SJSA1 (cell line): ENCODE results near the gene TEP1. TPM values are rescaled to one million over a fixed set of nuclear protein-coding genes. Genes with fewer than 3 reads are reported as not detected.
"Not testable (repeated sequence)": the region's sequence is repeated elsewhere in the genome, so short reads cannot be mapped to it uniquely, and the experiment has no call there.

Experiments
- DNase-seq, 2 experiments: peaks; one replicate each; pipeline ENCODE4 v3.0.0-alpha.2; 2015 to 2020; ENCODE audit warnings: low spot score in 2 of 2, low read depth in 1 of 2
- H3K27ac ChIP-seq: fragments of 250-450 bp; sonication (Bioruptor Pico); 2 replicates; pipeline ENCODE4 v1.5.1; 2020; ENCODE audit warnings: mild to moderate bottlenecking, moderate library complexity
- H3K27me3 ChIP-seq: fragments of 250-450 bp; sonication (Bioruptor Pico); replicated peaks from 2 replicates; pipeline ENCODE4 v1.5.1; 2020; ENCODE audit warnings: mild to moderate bottlenecking, moderate library complexity
- H3K36me3 ChIP-seq: fragments of 250-450 bp; sonication (Bioruptor Pico); 2 replicates; pipeline ENCODE4 v1.5.1; 2020; ENCODE audit warnings: mild to moderate bottlenecking
- H3K4me1 ChIP-seq: fragments of 250-450 bp; sonication (Bioruptor Pico); replicated peaks from 2 replicates; pipeline ENCODE4 v1.6.1; 2021; ENCODE audit warnings: mild to moderate bottlenecking
- H3K4me3 ChIP-seq: fragments of 250-450 bp; sonication (Bioruptor Pico); 2 replicates; pipeline ENCODE4 v1.5.1; 2020; ENCODE audit warnings: mild to moderate bottlenecking
- H3K9me3 ChIP-seq: fragments of 250-450 bp; sonication (Bioruptor Pico); replicated peaks from 2 replicates; pipeline ENCODE4 v1.5.1; 2020; ENCODE audit warnings: mild to moderate bottlenecking
- total RNA-seq: library from RNA; depleted of rRNA; stranded (reverse); fragments of >200 nt; shearing (Covaris generic); gene quantifications from 2 replicates; pipeline ENCODE4 v1.2.3, GENCODE V29; 2014; rRNA removed

Gene TEP1
- total RNA-seq = 7.9 and 12.1 TPM in 2 replicates

DNA sequence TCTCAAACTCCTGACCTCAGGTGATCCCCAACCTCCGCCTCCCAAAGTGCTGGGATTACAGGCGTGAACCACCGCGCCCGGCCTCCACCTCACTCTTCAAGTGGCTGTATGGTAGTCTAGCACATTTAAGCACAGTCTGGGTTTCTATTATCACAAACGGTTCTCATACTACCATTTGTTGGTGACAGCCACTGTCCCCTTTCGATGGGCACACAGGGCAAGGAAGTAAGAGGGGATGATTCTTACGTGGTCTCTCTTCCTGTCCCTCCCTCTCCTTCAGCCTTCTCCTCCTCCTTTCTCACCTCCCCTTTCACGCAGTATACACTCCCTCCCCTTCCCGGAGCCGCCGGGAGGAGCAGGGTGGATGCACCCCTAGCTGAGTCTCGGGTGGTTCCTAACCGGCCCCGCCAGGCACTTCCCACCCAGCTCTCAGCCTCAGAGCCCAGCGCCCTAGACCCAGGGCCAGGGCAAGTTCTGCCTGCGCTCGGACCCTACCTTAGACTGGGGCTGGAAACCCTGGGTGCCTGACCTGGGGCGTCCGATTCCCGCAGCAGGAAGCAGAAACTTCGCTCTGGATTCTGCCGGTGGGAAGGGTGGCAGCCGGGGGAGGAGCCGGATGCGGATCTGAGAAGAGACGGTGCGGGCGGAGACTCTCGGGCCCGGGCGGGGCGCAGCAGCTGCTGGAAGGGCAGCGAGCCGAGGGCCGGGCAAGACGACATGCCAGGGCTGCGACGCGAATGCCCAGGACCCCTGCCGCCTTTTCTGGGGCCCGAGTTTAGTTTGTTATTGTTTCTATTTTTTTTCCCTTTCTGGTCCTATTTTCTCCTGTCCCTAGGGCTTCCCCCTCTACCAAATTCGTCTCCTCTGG is at the start of gene TEP1:
TSS of gene TEP1 (minus strand) at position 626 of the 868 bp plus-strand sequence. CDS start 5,062 bp downstream, outside the sequence.
- H3K9me3 ChIP-seq = no peaks in the 10 kb centered on the region
- H3K4me1 ChIP-seq = peaks cover 10% of the 10 kb centered on the region
- DNase-seq = peak; percentile 83 to 85
- H3K36me3 ChIP-seq = no peaks in the 10 kb centered on the region
- no peaks in the 10 kb centered on the region for H3K27me3 ChIP-seq
- peak within 1 kb of the TSS; percentile 68 for H3K4me3 ChIP-seq
- peak within 1 kb of the TSS; percentile 53 for H3K27ac ChIP-seq

DNA sequence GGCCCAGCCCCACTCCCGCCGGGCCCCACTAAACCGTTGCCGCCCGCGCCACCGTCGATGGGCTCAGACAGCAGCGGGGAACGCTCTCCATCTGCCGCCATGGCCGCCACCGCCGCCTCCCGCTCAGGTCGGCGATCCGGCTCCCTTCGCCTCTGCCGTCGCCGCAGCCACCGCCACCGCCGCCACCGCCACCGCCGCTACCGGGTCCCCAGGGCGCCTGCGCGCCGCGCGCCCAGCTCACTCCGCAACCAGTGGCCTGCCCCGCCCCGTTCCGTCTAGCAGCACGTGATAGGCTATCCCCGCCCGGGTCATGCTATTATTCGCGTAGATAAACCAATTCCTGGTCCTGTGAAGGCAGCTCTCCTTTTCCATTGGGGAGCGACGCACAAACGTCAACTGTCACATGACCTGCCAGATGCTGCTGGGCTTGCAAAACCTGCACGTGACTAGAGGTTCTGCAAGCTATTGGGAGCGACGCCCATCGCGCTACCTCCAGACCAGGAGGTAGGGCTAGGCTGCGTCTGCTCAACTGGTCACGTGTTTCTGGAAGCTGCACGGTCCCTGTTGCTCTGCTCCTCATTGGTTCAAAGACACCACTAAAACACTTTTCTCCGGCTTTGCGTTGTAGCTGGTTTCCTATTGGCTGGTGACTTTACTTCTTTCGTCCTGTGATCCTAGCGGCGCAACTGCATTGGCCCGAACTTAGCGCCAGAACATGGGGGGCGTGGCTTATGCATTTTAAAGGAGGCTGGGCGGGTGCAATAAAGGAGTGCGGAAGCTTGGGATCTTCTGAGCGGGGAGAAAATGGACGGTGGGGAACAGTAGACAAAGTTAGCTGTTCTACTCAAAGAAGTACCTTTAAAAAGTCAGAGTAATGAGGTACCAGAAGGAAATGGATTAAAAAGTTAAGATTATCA is 48.2 kb upstream of the TEP1 start, which contains the start of gene PIP4P1:
TSS of gene PIP4P1 (minus strand) at position 210 of the 917 bp plus-strand sequence. CDS start at position 101, 109 bp downstream.
- Histone ChIP-seq H3K27ac (peak within 1 kb of the TSS; percentile 34), H3K36me3 (peaks cover 40% of the 10 kb centered on the region), H3K27me3 (no peaks in the 10 kb centered on the region), H3K4me1 (peaks cover 8% of the 10 kb centered on the region), H3K9me3 (no peaks in the 10 kb centered on the region), H3K4me3 (peak within 1 kb of the TSS; percentile 66)
- DNase-seq = peak; percentile 95 to 97

DNA sequence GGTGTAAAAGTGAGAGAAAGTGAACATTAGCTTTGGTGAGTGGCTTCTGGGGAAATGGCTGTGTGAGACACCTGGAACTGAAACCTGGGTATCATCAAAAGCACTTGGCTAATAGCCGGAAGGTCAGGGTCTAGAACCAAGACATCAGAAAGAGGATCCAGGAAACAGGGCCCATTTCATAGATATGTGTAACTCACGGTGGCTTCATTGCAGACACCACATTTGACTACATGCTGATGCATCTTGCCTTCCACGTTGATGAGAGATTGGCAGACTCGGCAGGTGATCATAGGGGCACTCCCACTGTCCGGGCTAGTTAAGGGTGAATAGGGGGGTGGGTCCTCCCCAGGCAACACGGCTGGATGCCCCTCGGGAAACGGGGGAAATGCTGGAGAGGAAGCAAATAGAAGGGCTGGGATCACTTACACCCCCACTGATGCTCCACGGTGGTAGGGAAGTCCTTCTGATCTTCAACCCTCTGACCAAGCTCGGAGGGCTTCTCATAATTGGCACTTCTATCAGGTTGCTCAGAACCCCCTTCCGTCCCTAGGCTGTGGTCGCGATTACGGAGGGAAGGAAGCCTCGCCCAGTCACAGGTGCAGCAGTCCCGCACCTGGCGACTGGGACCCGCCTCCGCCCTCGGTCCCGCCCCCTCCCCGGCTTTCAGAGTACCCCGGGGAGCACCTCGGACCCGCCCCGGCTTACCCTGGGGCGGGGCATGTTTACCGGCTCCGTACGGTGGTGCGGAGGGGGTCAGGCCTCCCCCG is 47.3 kb upstream of the TEP1 start:
- peaks cover 44% of the 10 kb centered on the region for H3K36me3 ChIP-seq
- H3K27me3 ChIP-seq = no peaks in the 10 kb centered on the region
- DNase-seq = no peak
- peak overlapping the region; percentile 66 for H3K4me3 ChIP-seq
- no peaks in the 10 kb centered on the region for H3K9me3 ChIP-seq
- H3K27ac ChIP-seq = peak overlapping the region; percentile 34
- peaks cover 13% of the 10 kb centered on the region for H3K4me1 ChIP-seq

DNA sequence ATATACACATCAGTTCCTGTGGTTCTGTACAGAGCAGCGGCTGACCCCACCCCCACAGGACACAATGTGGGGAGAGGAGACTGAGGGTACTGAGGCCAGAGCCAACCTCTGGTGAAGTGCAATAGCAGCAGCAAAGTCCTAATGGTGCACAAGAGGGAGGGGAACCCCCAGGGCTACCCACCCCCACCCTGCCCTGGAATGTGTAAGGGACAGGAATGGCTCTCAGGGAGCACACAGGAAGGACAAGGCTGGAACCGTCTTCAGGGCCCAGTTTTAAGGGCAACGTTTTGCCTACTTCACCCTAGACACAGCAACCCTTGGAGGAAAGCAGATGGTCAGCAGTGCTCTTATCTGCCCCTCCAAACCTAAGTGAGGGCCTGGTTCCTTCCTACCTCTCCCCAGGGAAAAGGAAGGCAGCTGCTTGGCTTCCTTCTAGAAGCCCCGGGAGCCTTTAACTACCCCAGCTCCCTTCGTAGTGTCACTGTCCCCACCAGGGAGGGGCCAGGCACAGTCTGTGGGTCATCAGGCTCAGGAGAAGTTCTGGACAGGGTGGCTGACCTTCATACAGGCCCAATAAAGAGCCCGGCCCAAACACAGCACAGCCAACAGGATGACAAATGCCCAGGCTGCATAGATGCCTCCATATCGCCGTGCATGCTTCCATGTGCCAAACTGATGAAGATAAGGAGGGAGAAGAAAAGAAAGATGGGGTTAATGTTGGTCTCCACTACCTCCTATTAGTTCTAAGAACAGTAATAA is 44.9 kb upstream of the TEP1 start:
- Histone ChIP-seq H3K4me1 (peaks cover 13% of the 10 kb centered on the region), H3K27ac (no peak overlapping the region), H3K9me3 (no peaks in the 10 kb centered on the region), H3K36me3 (peaks cover 44% of the 10 kb centered on the region), H3K27me3 (no peaks in the 10 kb centered on the region), H3K4me3 (no peak overlapping the region)
- no peak for DNase-seq

DNA sequence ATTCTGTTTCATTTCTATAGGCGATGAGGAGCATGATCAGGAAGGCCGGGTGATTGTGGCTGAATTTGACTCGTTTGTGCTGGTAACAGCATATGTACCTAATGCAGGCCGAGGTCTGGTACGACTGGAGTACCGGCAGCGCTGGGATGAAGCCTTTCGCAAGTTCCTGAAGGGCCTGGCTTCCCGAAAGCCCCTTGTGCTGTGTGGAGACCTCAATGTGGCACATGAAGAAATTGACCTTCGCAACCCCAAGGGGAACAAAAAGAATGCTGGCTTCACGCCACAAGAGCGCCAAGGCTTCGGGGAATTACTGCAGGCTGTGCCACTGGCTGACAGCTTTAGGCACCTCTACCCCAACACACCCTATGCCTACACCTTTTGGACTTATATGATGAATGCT is 43.7 kb upstream of the TEP1 start:
- DNase-seq = no peak
- H3K27me3 ChIP-seq = no peaks in the 10 kb centered on the region
- peaks cover 51% of the 10 kb centered on the region for H3K36me3 ChIP-seq
- no peak overlapping the region for H3K27ac ChIP-seq
- H3K4me1 ChIP-seq = peaks cover 13% of the 10 kb centered on the region
- no peaks in the 10 kb centered on the region for H3K9me3 ChIP-seq
- no peak overlapping the region for H3K4me3 ChIP-seq

DNA sequence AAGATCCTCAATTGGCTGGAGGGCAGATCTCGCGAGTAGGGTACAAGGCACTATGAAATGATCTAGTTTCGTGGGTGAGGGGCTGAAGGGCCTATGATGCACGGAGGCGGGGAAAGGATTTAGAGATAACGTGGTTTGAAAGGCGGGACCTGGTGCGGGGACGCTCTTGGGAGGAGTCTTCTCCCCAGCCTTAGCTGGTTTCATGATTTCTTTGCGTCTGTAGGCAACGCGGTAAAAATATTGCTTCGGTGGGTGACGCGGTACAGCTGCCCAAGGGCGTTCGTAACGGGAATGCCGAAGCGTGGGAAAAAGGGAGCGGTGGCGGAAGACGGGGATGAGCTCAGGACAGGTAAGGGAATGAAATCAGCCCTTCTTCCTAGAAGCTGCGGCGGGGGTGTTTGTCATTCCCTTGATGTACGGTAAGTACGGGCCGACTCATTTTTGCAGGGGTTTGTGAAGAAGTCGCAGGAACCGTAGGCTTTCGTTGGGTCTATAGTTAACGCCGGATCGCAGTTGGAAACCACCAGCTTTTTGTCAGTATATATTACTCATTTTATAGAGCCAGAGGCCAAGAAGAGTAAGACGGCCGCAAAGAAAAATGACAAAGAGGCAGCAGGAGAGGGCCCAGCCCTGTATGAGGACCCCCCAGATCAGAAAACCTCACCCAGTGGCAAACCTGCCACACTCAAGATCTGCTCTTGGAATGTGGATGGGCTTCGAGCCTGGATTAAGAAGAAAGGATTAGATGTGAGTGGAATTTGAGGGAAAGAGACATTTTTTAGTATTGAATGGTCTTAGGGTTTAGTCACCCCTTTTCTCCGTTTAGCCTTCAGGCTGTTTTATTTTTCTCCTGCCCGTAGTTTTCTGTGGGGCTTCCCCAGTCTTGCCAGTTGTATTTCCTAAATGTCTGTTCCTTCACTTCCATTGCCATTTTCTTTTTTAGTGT is 42.3 kb upstream of the TEP1 start:
- H3K4me3 ChIP-seq = peak overlapping the region; percentile 57
- H3K4me1 ChIP-seq = peaks cover 12% of the 10 kb centered on the region
- H3K27me3 ChIP-seq = no peaks in the 10 kb centered on the region
- no peaks in the 10 kb centered on the region for H3K9me3 ChIP-seq
- peak overlapping the region; percentile 88 for H3K27ac ChIP-seq
- peak in 1 of 2 experiments; percentile 71 for DNase-seq
- H3K36me3 ChIP-seq = peaks cover 54% of the 10 kb centered on the region

DNA sequence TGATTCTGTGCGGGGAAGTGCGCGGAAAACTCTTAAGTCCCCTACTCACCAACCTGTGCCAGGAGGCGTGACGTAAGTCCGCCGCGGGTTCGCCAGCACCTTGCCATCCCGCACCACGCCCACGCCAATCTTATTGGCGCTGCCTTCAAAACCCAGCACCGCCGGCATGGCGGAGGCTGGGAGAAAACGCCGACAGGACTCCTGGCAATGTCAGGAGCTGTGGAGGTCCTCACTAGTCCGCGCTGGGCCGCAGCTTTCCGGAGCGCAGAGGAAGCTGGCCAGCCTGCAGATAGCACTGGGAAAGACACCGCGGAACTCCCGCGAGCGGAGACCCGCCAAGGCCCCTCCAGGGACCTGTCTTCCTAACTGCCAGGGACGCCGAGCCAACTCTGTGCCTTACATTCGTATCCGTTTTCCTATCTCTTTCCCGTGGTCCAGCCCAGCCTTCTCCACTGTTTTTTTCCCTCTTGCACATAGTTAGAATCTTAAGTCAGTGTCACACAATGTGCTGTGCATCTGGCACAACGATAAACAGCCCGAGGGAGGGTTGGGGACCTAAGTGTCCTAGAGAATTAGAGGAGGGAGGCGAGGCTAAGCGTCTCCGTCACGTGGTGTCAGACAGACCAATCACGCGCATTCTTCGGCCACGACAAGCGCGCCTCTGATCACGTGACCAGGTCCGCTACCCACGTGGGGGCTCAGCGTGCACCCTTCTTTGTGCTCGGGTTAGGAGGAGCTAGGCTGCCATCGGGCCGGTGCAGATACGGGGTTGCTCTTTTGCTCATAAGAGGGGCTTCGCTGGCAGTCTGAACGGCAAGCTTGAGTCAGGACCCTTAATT is 41.4 kb upstream of the TEP1 start, which contains the start of the genes APEX1 and OSGEP:
TSS of gene APEX1 (plus strand) at position 711 of the 839 bp plus-strand sequence. CDS start 420 bp downstream, outside the sequence.
TSS of gene OSGEP (minus strand) at position 297 of the 839 bp plus-strand sequence. CDS start at position 168, 129 bp downstream.
- DNase-seq = peak; percentile 98
- peak within 1 kb of the TSS; percentile 88 for H3K27ac ChIP-seq
- peaks cover 54% of the 10 kb centered on the region for H3K36me3 ChIP-seq
- H3K27me3 ChIP-seq = no peaks in the 10 kb centered on the region
- peaks cover 6% of the 10 kb centered on the region for H3K4me1 ChIP-seq
- H3K4me3 ChIP-seq = peak within 1 kb of the TSS; percentile 57
- H3K9me3 ChIP-seq = no peaks in the 10 kb centered on the region

DNA sequence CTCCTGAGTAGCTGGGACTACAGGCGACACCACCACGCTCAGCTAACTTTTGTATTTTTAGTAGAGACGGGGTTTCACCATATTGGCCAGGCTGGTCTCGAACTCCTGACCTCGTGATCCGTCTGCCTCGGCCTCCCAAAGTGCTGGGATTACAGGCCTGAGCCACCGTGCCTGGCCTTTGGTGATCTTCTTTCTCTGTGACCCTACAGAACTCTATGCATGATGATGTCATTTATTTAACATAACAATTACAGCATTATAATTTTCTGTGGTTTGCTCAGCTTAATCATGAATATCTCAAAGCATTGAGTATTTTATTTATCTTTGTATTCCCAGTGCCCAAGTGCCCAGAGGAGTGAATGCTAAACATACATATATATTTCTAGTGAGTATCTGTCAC is 39.5 kb upstream of the TEP1 start:
- H3K4me3 ChIP-seq, DNase-seq, H3K27ac ChIP-seq, H3K27me3 ChIP-seq, H3K4me1 ChIP-seq, H3K9me3 ChIP-seq: not testable (repeated sequence)
- H3K36me3 ChIP-seq = peaks cover 57% of the 10 kb centered on the region

DNA sequence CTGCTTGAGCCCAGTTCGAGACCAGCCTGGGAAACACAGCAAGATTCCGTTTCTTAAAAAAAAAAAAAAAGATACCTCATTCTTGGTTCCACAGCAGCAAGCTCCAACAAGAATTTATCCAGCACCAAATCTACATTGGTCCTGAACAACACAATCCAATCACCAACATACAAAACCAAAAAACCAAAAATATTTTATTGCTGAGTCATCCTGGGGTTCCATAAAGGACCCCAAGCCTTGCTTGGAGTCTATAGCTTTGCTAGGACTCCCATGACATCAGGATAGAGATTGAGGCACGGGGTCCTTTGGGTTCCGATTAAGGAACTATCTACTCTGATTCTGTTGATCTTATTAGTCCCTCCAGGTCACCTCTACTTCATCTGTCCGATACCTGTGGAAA is 33.6 kb upstream of the TEP1 start:
- Histone ChIP-seq H3K9me3 (no peaks in the 10 kb centered on the region), H3K36me3 (peaks cover 58% of the 10 kb centered on the region)

DNA sequence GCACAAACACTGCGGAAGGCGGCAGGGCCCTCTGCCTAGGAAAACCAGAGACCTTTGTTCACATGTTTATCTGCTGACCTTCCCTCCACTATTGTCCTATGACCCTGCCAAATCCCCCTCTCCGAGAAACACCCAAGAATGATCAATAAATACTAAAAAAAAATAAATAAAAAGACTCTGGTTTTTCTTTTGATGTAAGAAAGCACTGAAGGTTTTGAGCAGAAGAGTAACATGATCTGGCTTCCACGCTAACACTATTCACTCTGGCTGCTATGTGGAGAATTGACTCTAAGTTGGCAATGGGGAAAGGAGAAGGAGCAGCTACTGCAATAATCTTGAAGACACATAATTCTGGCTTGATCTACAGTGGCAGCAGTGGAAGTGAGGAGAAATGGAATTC is 30.3 kb upstream of the TEP1 start:
- H3K27me3 ChIP-seq, H3K4me1 ChIP-seq, H3K9me3 ChIP-seq, H3K4me3 ChIP-seq, DNase-seq, H3K27ac ChIP-seq: not testable (repeated sequence)
- H3K36me3 ChIP-seq = peaks cover 34% of the 10 kb centered on the region

More for the DNA sequence above, 33.6 kb upstream of the TEP1 start:
- H3K4me1 ChIP-seq = no peaks in the 10 kb centered on the region
- no peak for DNase-seq
- H3K27ac ChIP-seq = no peak overlapping the region
- H3K27me3 ChIP-seq = no peaks in the 10 kb centered on the region
- no peak overlapping the region for H3K4me3 ChIP-seq

DNA sequence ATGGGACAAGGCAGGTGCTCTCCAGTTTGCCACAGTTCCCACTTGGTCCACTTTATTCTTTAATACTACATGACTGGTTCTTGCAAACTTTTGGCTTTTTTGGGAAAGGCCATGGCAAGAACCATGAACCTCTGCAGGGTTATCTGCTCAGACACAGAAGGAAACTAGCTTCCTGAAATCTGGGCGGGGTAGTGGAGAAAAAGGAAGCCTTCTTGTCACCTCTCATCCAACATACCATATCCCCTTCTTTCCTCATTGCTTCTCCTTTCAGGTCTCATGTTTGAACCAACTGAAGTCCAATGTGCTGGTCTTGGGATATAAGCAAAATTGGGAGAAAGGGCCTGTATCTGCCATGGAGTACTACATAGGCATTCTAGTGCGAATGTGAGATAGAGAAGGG is 28.2 kb upstream of the TEP1 start:
- Histone ChIP-seq H3K4me3 (no peak overlapping the region), H3K4me1 (no peaks in the 10 kb centered on the region), H3K27ac (no peak overlapping the region), H3K36me3 (peaks cover 12% of the 10 kb centered on the region), H3K9me3 (no peaks in the 10 kb centered on the region), H3K27me3 (no peaks in the 10 kb centered on the region)
- DNase-seq = no peak
